HEK293 (cell line): ENCODE data around the gene KLHL40.

Experiments used
- CTCF ChIA-PET: fragments of 350-600 bp; formaldehyde crosslinking; extraction: SDS; loops from one replicate; lab custom pipeline; 2021; ENCODE audit warnings: antibody characterized with exemption; lab: Yijun Ruan, JAX
- POLR2A ChIA-PET: fragments of 300-600 bp; formaldehyde crosslinking; extraction: SDS; loops from one replicate; lab custom pipeline; 2020; ENCODE audit warnings: antibody characterized with exemption, inconsistent platforms; lab: Yijun Ruan, JAX
- H3K27ac ChIP-seq: fragments of 200-500 bp; sonication (Bioruptor generic); 2 replicates; pipeline ENCODE4 v1.5.1; 2014; ENCODE audit warnings: low read depth, low read length, control low read depth, inconsistent platforms; ENCODE audit errors: extremely low read depth
- H3K36me3 ChIP-seq, 2 experiments: fragments of 200-500 bp in 1 of 2; sonication (Bioruptor generic) in 1 of 2; 1 replicate in 1 of 2; 2 replicates in 1 of 2; pipeline ENCODE4 v1.5.1; 2014 to 2017; ENCODE audit warnings: inconsistent platforms in 2 of 2, low read length in 2 of 2; ENCODE audit not compliant: control insufficient read depth in 2 of 2, insufficient read depth in 1 of 2
- H3K4me1 ChIP-seq: fragments of 200-500 bp; sonication (Bioruptor generic); 2 replicates; pipeline ENCODE4 v1.5.1; 2014; ENCODE audit warnings: mild to moderate bottlenecking, low read length, inconsistent platforms; ENCODE audit not compliant: control insufficient read depth, insufficient read depth
- H3K4me3 ChIP-seq: 2 replicates; pipeline ENCODE4 v1.5.1; 2011; ENCODE audit warnings: low read depth, mild to moderate bottlenecking, control low read depth, low read length, moderate library complexity
- H3K9me3 ChIP-seq: fragments of 200-500 bp; sonication (Bioruptor generic); 2 replicates; pipeline ENCODE4 v1.5.1; 2014; ENCODE audit warnings: low read depth, low read length, inconsistent platforms; ENCODE audit not compliant: control insufficient read depth, insufficient read depth
- HOXD13 ChIP-seq: sonication (generic); formaldehyde crosslinking; IDR thresholded peaks from 2 replicates; pipeline ENCODE4 v1.8.0; 2022; ENCODE audit warnings: missing genetic modification reagents, borderline replicate concordance
- RBAK ChIP-seq: fragments of 450-650 bp; formaldehyde crosslinking; IDR thresholded peaks from 2 replicates; pipeline ENCODE4 v1.5.1; 2016; ENCODE audit warnings: missing biosample characterization, missing genetic modification characterization
- TCF7L2 ChIP-seq: IDR thresholded peaks from 2 replicates; pipeline ENCODE4 v1.6.1; 2011; ENCODE audit warnings: low read depth, mild to moderate bottlenecking, inconsistent platforms, low read length, moderate library complexity, borderline replicate concordance
- ZNF133 ChIP-seq: fragments of 450-650 bp; formaldehyde crosslinking; IDR thresholded peaks from 2 replicates; pipeline ENCODE4 v1.5.1; 2016; ENCODE audit warnings: missing biosample characterization, missing genetic modification characterization
- ZNF221 ChIP-seq: fragments of 450-650 bp; formaldehyde crosslinking; IDR thresholded peaks from 2 replicates; pipeline ENCODE4 v1.5.1; 2017; ENCODE audit warnings: missing biosample characterization, missing genetic modification characterization, borderline replicate concordance
- ZNF302 ChIP-seq: fragments of 450-650 bp; formaldehyde crosslinking; IDR thresholded peaks from 2 replicates; pipeline ENCODE4 v1.5.1; 2016; ENCODE audit warnings: missing biosample characterization, missing genetic modification characterization, low read depth
- ZNF311 ChIP-seq: fragments of 450-650 bp; formaldehyde crosslinking; IDR thresholded peaks from 2 replicates; pipeline ENCODE4 v1.5.1; 2017; ENCODE audit warnings: missing biosample characterization, missing genetic modification characterization, borderline replicate concordance
- ZNF350 ChIP-seq: fragments of 450-650 bp; formaldehyde crosslinking; IDR thresholded peaks from 2 replicates; pipeline ENCODE4 v1.5.0; 2017; ENCODE audit warnings: missing biosample characterization, mild to moderate bottlenecking, missing genetic modification characterization
- ZNF354C ChIP-seq: fragments of 450-650 bp; formaldehyde crosslinking; IDR thresholded peaks from 2 replicates; pipeline ENCODE4 v1.5.1; 2016; ENCODE audit warnings: missing biosample characterization, missing genetic modification characterization, low read depth, borderline replicate concordance
- ZNF404 ChIP-seq: fragments of 450-650 bp; formaldehyde crosslinking; IDR thresholded peaks from 2 replicates; pipeline ENCODE4 v1.5.1; 2017; ENCODE audit warnings: missing biosample characterization, missing genetic modification characterization
- ZNF433 ChIP-seq: fragments of 450-650 bp; formaldehyde crosslinking; IDR thresholded peaks from 2 replicates; pipeline ENCODE4 v1.5.1; 2016; ENCODE audit warnings: missing biosample characterization, missing genetic modification characterization, low read depth
- ZNF544 ChIP-seq: fragments of 450-650 bp; formaldehyde crosslinking; IDR thresholded peaks from 2 replicates; pipeline ENCODE4 v1.5.0; 2017; ENCODE audit warnings: missing biosample characterization, missing genetic modification characterization
- ZNF560 ChIP-seq: fragments of 450-650 bp; formaldehyde crosslinking; IDR thresholded peaks from 2 replicates; pipeline ENCODE4 v1.5.1; 2017; ENCODE audit warnings: missing biosample characterization, missing genetic modification characterization, borderline replicate concordance
- TF ChIP-seq, protein P1 (sequence below): sonication (generic); formaldehyde crosslinking; IDR thresholded peaks from 2 replicates; pipeline ENCODE4 v1.8.1; 2022; ENCODE audit warnings: mild to moderate bottlenecking, moderate library complexity, missing genetic modification reagents
- TF ChIP-seq, protein P2 (sequence below): fragments of 450-650 bp; formaldehyde crosslinking; IDR thresholded peaks from 2 replicates; pipeline ENCODE4 v1.5.1; 2016; ENCODE audit warnings: missing biosample characterization, missing genetic modification characterization
- TF ChIP-seq, protein P3 (sequence below): fragments of 450-650 bp; formaldehyde crosslinking; conservative IDR thresholded peaks from 2 replicates; pipeline ENCODE4 v1.5.1; 2016; ENCODE audit warnings: low read depth, missing biosample characterization, missing genetic modification characterization
- TF ChIP-seq, protein P4 (sequence below): fragments of 450-650 bp; formaldehyde crosslinking; IDR thresholded peaks from 2 replicates; pipeline ENCODE4 v1.5.1; 2017; ENCODE audit warnings: missing biosample characterization, missing genetic modification characterization
- TF ChIP-seq, protein P5 (sequence below): fragments of 450-650 bp; formaldehyde crosslinking; IDR thresholded peaks from 2 replicates; pipeline ENCODE4 v1.5.0; 2017; ENCODE audit warnings: missing biosample characterization, missing genetic modification characterization, borderline replicate concordance
- TF ChIP-seq, protein P6 (sequence below): fragments of 450-650 bp; formaldehyde crosslinking; IDR thresholded peaks from 2 replicates; pipeline ENCODE4 v1.5.1; 2016; ENCODE audit warnings: missing biosample characterization, missing genetic modification characterization

The KLHL40 gene

DNA sequence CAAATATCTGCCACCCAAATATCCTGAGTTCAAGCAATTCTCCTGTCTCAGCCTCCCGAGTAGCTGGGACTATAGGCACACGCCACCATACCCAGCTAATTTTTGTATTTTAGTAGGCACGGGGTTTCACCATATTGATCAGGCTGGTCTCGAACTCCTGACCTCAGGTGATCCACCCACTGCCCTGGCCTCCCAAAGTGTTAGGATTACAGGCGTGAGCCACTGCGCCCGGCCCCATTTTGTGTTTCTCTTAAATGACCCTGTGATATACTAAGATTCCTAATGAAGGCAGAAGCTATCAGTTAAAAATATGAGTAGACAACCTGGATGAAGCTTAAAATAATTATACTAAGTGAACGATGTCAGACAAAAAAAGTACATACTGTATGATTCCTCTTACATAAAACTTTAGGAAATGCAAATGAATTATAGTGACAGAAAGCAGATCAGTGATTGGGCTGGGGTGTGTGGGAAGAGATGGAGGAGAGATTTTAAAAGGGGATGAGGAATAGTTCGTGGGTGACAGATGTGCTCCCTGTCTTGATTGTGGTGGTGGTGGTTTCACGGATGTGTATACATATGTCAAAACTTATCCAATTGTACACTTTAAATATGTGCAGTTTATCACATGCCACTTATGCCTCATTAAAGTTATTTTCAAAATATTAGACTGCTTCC is 3.8 kb upstream of the KLHL40 start:
- POLR2A ChIA-PET, result no interaction called here
- no peak overlapping the region for H3K27ac ChIP-seq

More for the DNA sequence above, 3.8 kb upstream of the KLHL40 start:
- TF ChIP-seq HOXD13 (CRISPR knock-in tag) (no peak), ZNF302 (tag by site-specific recombination) (no peak), TCF7L2 (no peak), ZNF544 (tag by site-specific recombination) (no peak), ZNF350 (tag by site-specific recombination) (no peak), ZNF560 (tag by site-specific recombination) (no peak), ZNF354C (tag by site-specific recombination) (no peak), ZNF433 (tag by site-specific recombination) (no peak), RBAK (no peak), ZNF221 (tag by site-specific recombination) (no peak), ZNF311 (tag by site-specific recombination) (no peak), ZNF133 (tag by site-specific recombination) (no peak), ZNF404 (tag by site-specific recombination) (no peak)
- TF ChIP-seq, protein P1, sequence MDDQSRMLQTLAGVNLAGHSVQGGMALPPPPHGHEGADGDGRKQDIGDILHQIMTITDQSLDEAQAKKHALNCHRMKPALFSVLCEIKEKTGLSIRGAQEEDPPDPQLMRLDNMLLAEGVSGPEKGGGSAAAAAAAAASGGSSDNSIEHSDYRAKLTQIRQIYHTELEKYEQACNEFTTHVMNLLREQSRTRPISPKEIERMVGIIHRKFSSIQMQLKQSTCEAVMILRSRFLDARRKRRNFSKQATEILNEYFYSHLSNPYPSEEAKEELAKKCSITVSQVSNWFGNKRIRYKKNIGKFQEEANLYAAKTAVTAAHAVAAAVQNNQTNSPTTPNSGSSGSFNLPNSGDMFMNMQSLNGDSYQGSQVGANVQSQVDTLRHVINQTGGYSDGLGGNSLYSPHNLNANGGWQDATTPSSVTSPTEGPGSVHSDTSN (CRISPR knock-in tag), result no peak
- TF ChIP-seq, protein P2, sequence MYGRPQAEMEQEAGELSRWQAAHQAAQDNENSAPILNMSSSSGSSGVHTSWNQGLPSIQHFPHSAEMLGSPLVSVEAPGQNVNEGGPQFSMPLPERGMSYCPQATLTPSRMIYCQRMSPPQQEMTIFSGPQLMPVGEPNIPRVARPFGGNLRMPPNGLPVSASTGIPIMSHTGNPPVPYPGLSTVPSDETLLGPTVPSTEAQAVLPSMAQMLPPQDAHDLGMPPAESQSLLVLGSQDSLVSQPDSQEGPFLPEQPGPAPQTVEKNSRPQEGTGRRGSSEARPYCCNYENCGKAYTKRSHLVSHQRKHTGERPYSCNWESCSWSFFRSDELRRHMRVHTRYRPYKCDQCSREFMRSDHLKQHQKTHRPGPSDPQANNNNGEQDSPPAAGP (tag by site-specific recombination), result no peak
- TF ChIP-seq, protein P3, sequence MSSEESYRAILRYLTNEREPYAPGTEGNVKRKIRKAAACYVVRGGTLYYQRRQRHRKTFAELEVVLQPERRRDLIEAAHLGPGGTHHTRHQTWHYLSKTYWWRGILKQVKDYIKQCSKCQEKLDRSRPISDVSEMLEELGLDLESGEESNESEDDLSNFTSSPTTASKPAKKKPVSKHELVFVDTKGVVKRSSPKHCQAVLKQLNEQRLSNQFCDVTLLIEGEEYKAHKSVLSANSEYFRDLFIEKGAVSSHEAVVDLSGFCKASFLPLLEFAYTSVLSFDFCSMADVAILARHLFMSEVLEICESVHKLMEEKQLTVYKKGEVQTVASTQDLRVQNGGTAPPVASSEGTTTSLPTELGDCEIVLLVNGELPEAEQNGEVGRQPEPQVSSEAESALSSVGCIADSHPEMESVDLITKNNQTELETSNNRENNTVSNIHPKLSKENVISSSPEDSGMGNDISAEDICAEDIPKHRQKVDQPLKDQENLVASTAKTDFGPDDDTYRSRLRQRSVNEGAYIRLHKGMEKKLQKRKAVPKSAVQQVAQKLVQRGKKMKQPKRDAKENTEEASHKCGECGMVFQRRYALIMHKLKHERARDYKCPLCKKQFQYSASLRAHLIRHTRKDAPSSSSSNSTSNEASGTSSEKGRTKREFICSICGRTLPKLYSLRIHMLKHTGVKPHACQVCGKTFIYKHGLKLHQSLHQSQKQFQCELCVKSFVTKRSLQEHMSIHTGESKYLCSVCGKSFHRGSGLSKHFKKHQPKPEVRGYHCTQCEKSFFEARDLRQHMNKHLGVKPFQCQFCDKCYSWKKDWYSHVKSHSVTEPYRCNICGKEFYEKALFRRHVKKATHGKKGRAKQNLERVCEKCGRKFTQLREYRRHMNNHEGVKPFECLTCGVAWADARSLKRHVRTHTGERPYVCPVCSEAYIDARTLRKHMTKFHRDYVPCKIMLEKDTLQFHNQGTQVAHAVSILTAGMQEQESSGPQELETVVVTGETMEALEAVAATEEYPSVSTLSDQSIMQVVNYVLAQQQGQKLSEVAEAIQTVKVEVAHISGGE, result no peak
- TF ChIP-seq, protein P4, sequence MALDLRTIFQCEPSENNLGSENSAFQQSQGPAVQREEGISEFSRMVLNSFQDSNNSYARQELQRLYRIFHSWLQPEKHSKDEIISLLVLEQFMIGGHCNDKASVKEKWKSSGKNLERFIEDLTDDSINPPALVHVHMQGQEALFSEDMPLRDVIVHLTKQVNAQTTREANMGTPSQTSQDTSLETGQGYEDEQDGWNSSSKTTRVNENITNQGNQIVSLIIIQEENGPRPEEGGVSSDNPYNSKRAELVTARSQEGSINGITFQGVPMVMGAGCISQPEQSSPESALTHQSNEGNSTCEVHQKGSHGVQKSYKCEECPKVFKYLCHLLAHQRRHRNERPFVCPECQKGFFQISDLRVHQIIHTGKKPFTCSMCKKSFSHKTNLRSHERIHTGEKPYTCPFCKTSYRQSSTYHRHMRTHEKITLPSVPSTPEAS (tag by site-specific recombination), result no peak
- TF ChIP-seq, protein P5, sequence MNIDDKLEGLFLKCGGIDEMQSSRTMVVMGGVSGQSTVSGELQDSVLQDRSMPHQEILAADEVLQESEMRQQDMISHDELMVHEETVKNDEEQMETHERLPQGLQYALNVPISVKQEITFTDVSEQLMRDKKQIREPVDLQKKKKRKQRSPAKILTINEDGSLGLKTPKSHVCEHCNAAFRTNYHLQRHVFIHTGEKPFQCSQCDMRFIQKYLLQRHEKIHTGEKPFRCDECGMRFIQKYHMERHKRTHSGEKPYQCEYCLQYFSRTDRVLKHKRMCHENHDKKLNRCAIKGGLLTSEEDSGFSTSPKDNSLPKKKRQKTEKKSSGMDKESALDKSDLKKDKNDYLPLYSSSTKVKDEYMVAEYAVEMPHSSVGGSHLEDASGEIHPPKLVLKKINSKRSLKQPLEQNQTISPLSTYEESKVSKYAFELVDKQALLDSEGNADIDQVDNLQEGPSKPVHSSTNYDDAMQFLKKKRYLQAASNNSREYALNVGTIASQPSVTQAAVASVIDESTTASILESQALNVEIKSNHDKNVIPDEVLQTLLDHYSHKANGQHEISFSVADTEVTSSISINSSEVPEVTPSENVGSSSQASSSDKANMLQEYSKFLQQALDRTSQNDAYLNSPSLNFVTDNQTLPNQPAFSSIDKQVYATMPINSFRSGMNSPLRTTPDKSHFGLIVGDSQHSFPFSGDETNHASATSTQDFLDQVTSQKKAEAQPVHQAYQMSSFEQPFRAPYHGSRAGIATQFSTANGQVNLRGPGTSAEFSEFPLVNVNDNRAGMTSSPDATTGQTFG (tag by site-specific recombination), result no peak
- TF ChIP-seq, protein P6, sequence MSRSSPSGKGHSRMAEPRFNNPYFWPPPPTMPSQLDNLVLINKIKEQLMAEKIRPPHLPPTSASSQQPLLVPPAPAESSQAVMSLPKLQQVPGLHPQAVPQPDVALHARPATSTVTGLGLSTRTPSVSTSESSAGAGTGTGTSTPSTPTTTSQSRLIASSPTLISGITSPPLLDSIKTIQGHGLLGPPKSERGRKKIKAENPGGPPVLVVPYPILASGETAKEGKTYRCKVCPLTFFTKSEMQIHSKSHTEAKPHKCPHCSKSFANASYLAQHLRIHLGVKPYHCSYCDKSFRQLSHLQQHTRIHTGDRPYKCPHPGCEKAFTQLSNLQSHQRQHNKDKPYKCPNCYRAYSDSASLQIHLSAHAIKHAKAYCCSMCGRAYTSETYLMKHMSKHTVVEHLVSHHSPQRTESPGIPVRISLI (tag by site-specific recombination), result no peak
- TF ChIP-seq, all 188 proteins: peak for 0
- H3K9me3 ChIP-seq, result no peaks in the 10 kb centered on the region
- no peak overlapping the region for H3K4me3 ChIP-seq
- no peaks in the 10 kb centered on the region for H3K36me3 ChIP-seq
- H3K4me1 ChIP-seq, result no peaks in the 10 kb centered on the region
- CTCF ChIA-PET, result no interaction called here
